PC-9 (cell line): ENCODE data around the gene EML2.

Experiments used
- EZH2 ChIP-seq: fragments of 200-600 bp; sonication (generic); IDR thresholded peaks from 2 replicates; pipeline ENCODE4 v1.8.0; 2017; ENCODE audit warnings: antibody characterized with exemption, low read depth
- TF ChIP-seq, protein P1 (sequence below): fragments of 200-600 bp; sonication (generic); conservative IDR thresholded peaks from 2 replicates; pipeline ENCODE4 v1.6.1; 2017; ENCODE audit warnings: mixed run types, antibody characterized with exemption, mild to moderate bottlenecking, moderate library complexity

DNA sequence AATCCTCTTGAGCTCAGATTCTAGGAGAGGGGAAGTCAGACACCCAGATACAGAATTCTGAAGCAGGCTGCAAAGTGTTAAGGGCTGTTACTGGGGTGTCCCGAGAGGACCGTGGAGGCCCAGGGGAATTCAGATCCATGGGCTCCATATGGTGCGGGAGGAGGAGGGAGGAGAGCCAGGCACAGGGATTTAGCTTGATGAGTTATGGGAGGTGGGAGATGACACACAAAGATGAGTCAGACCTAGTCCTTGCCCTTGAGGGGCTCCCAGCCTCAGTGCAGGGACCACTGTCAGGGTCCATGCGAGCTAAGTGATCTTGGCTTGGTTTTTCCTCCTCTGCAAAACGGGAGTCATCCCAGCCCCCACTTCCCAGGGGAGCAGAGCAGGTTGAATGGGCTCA is 14.4 kb upstream of the EML2 start:
- TF ChIP-seq, protein P1, sequence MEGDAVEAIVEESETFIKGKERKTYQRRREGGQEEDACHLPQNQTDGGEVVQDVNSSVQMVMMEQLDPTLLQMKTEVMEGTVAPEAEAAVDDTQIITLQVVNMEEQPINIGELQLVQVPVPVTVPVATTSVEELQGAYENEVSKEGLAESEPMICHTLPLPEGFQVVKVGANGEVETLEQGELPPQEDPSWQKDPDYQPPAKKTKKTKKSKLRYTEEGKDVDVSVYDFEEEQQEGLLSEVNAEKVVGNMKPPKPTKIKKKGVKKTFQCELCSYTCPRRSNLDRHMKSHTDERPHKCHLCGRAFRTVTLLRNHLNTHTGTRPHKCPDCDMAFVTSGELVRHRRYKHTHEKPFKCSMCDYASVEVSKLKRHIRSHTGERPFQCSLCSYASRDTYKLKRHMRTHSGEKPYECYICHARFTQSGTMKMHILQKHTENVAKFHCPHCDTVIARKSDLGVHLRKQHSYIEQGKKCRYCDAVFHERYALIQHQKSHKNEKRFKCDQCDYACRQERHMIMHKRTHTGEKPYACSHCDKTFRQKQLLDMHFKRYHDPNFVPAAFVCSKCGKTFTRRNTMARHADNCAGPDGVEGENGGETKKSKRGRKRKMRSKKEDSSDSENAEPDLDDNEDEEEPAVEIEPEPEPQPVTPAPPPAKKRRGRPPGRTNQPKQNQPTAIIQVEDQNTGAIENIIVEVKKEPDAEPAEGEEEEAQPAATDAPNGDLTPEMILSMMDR: no peak
- TF ChIP-seq EZH2: no peak
